ENCODE results near the gene PDCD4. TPM values are rescaled to one million over a fixed set of nuclear protein-coding genes. Genes with fewer than 3 reads are reported as not detected.

Gene PDCD4
- total RNA-seq, 1 donor = 53.9 TPM

DNA sequence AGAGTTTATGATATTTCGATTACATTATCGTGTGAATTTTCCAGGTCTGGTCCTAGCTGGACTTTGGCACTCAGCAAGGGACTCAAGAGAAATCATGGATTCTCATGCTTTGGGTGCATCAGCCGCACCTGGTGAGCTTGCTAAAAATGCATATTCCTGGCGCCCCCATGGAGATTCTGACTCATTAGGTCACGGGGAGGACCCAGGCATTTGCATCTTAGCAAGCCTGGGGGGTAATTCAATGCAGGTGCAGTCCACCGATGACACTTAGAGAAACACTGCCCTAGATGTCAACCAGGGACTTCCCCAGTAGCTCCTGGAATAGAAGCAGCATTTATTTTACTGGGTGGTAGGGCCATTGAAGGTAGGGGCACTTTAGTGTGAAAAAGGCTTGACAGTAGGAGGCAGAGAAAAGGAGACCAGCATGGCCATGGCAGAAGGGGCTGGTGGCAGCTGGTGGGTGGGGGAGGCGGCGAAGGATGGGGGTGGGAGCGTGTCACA is 29.9 kb upstream of the PDCD4 start:
- DNase-seq (ENCODE audit: low read depth in 2 of 3, low spot score in 2 of 3) = no peak

DNA sequence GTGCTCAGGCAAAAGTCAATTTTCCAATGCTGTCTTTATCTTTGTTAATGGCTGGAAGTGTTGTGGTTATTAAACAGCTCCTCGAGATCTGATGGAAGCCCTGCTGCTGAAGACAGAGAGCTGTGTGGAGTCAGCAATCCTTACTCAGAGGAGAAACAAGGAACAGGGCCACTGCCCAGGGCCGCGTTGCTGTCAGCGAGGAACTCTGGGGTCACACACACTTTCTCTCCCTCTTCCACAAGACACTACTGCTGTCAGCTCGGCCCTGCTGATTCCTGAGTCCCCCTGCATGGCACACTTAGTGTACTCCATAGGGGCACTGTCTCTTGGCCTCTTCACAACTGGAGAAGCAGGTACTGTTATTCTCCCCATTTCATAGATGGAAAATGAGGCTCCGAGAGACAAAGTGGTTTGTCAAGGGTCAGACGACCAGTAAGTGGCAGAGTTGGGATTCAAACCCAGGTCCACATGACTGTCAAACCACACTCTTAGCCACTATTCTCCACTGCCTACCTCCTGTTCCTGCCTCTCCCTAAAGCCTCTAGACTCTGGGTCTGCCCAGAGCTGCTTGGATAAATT is 29.3 kb upstream of the PDCD4 start:
- DNase-seq (ENCODE audit: low read depth in 2 of 3, low spot score in 2 of 3) = no peak

DNA sequence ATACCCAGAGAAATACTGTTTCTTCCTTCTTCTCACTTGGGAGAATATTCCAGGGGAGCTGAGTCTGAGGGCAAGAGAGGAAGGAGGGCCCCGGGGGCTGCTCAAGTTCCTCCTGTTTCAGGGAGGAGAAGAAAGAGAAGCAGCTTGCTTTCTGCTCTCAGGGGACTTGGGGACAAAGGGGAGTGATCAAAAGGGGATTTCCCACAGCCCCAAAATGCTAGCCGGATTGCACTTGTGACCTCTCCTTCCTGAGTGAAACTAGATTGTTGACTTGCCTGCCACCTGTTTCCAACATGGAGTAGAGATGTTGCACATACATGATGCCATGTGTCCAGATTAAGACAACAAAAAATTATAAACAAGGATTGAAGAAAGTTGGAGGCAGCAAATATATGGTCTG is 28.7 kb upstream of the PDCD4 start:
- peak in 2 of 3 donors; percentile 82 to 83 for DNase-seq (ENCODE audit: low read depth in 2 of 3, low spot score in 2 of 3)

DNA sequence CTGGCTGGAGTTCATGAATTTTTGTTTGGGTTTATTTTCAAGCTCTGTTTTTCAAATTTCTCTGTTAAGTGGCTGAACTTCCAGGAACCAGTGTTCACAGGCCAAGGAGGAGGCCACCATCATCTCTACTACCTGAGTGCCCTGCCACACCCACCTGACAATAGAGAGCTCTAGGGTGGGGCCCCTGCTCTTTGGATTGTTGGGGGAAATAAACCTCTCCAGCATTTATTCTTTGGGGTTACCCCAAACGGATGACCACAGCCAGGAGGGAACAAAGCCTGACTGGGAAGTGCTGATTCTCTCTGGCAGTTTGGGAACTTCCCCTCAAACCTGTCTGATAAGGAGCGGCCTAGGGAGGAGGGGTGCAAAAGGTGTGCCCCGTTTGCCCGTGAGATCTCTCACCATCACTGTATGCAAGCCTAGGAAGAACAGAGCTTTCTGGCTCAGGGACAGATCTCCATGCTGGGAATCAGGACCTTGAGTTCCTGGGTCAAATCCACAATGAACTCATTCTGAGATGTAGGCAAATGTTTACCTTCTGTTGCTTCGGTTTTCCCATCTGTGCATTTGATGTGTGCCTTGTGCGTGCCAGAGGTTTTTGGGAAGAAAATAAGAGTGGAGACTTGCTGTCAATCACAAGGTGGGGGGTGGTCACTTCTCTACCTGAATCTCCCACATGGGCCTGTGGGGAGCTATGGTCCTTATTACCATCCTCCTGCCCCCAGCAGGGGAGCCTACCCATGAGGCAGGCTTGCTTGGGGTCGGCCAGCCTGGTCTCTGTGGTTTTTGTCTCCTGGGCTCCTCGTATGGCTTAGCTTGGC is 27.7 kb upstream of the PDCD4 start:
- no peak for DNase-seq (ENCODE audit: low read depth in 2 of 3, low spot score in 2 of 3)

DNA sequence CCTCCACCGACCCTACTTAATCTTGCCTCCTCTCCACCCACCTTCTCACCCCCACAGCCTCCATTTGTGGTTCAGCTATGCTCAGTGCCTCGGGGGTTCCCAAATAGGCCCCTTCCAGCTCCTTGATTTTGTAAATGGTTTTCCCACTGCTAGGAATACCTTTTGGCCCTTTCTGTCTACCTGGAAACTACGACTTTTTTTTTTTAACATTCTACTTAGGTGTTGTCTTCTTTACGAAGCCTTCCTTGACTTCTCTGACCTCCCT is 27.2 kb upstream of the PDCD4 start:
- DNase-seq (ENCODE audit: low read depth in 2 of 3, low spot score in 2 of 3) = no peak

DNA sequence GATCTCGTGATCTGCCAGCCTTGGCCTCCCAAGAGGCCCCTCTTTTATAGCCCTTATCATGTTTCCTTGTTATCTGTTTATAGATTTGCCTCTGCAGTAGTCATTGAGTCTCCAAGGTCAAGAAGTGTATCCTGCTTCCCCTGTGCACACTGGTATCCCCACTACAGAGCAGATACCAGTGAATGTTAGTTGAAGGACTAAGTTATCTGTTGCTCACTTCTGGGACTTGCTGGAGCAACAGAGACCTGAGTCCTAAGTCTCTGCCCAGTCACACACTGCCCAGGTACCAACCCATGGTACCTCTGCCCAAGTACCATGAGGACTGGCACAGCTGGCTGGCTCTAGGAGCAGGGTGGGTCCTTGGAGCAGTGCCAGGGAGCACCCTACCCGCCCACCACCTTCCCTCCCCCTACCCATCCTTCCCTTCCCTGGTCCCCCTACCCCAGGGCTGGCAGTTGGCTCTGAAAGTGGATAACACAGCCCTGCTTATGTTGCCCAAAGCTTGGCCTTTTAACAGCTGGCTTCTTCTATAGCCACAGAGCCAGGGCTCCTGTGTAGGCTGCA is 26.5 kb upstream of the PDCD4 start:
- DNase-seq (ENCODE audit: low read depth in 2 of 3, low spot score in 2 of 3) = no peak

DNA sequence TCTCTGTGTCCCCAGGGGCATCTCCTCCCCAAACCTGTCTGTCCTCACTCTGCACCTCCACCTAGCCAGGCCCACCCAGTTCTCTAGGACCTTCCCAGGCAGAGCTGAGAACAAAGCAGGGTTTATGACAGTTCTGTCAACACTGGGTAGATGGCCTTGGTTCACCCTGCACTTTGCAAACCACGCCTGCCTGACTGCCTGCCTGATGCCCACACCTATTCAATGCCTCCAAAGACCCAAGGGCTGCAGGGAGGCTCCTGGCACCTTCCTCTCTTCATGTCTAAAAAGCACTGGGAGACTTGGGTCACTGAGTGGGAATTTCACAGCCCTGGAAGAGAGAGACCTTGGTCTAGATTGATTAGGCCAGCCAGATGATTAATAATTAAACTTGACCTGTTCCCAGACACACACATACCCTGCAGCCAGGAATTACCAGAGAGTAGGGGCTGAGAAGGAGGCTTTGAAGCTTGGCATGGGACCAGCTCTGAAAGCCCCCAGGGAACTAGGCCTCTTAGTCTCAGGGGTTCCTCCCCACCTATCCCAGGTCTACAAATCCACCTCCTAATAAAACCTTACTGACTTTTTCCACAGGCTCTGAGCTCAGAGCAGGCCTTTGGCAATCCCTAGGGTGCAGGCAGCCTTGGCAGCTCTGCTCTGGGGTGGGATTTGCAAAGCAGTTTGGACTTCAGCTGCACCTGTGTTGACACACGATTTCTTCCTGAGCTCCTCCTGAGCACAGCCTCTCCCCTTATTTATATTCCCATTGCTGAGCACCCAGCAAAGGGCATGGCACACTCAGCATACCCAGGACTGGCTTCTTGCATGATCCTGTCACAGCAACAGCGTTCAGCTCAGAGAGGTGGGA is 25.7 kb upstream of the PDCD4 start:
- DNase-seq (ENCODE audit: low read depth in 2 of 3, low spot score in 2 of 3) = no peak

DNA sequence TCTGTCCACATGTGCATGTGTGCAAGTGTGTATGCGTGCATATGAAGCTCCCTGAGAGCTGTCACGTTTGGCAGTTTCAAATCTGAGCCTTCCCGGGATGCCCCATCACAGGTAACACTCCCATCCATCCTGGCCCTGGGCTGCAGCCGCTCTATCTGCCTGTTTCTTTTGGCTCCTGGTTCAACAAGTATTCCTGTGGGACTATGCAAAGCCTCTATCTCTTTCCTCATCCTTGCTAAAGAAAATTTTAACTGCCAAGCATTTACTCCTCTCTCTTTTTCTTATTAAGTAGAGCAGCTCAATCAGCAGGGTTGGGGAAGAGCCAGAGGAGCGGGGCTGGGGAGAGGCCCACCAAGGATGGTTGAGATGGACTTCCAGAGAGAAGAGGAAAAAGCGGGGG is 24.4 kb upstream of the PDCD4 start:
- no peak for DNase-seq (ENCODE audit: low read depth in 2 of 3, low spot score in 2 of 3)

DNA sequence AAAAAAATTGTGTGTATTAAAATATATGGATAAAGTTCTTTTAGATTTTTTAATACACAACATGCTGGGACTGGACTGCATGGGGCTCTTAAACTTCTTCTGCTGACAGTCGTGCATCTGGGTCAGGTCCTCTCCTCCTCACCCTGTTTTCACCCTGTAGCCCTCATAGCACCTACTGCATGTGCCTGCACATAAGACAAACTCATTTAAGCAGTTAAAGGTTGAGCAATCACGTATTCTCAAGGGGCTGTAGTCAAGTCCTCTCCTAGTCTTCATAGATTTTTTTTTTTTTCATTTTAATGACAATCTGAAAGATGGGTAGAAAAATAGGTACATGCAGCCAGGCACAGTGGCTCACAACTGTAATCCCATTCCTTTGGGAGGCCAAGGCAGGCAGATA is 23.6 kb upstream of the PDCD4 start:
- DNase-seq (ENCODE audit: low read depth in 2 of 3, low spot score in 2 of 3) = no peak

DNA sequence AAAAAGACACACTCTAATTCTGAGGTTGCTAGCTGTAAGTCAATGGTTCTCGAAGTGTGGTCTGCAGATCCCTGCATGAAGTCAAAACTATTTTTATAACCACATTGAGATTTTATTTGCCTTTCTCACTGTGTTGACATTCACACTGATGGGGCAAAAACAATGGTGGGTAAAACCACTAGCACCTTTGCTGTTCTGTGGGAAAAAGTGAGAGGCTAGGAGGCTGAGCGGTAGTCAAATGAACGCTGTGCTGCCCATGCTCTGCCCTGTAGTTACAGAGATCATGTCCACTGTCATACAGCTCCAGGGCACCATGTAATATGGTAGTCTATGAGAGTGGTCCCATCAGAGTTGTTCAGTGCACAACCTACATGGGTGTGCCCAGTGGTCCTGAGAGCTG is 21.6 kb upstream of the PDCD4 start:
- DNase-seq (ENCODE audit: low read depth in 2 of 3, low spot score in 2 of 3) = no peak

DNA sequence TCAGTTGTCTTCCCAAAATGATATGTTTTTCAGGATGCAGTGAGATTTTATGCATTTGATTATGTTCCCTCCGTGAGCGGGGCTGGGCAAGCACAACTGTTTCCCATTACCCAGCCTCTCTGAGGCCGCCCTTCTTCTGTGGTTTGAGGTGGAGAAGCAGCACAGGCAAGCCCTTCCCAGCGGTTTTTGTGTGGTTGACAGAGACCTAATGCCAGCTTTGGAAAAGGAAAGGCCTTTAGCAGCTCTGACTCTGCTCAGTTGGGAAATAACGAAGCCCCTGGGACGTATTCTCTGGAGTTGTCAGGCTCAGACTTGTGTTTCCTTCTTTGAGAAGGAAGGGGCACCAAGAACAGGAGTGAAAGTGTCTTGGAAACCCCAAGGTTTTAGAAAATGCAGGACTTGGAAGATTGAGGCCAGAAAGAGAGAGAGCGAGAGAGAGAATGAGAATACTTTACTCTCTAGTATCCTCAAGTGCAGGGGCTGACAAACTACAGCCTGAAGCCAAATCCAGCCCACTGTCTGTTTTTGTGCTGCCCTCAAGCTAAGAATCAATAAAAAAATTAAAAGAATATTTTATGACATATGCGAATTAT is 20.6 kb upstream of the PDCD4 start:
- no peak for DNase-seq (ENCODE audit: low read depth in 2 of 3, low spot score in 2 of 3)

DNA sequence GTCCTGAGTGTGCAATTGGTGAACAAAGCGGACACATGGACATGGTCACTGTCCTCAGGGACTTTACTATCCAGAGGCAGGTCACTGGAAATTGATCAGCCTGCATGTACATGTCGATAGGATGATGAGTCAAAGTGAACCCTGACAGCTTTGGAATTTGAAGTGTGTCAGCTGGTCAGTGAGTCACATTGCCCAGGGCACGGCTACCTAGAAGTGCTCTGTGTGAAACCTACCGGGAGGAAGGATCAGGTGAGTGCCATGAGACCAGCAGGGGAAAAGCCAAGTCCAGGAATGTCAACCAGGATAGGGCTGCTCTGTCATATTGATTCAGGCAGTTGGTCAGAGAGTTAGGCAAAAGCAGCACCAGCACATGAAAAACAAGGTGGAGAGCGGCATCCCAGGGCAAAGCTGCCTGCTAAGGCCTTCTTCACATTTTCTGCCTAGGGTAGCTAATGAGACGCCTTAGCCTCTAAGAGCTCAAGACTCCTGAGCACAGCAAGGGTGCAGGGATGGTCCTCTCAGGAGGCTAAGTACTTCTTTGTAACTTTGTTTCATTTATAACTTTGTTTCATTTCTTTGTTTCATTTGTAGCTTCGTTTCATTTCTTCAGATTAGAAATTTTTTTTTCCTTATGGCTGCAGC is 19.4 kb upstream of the PDCD4 start:
- DNase-seq (ENCODE audit: low read depth in 2 of 3, low spot score in 2 of 3) = no peak

DNA sequence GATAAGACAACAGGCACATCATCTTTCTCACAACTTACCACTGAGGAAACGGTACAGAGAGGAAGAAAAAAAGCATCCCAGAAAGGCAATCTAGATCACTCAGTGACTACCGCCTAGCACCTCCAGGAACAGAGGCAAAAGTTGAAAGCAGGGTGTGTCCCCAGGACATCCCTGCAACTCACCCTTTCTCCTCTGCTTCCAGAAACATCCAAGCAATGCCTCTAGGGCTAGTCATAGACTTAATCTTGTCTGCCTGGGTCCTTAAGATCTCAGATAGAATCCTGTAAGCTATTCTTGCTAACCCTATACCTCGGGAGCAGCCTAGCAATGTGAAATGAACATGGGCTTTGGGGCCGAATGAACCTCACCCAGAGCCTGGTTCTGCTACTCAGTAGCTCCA is 18.8 kb upstream of the PDCD4 start:
- no peak for DNase-seq (ENCODE audit: low read depth in 2 of 3, low spot score in 2 of 3)

DNA sequence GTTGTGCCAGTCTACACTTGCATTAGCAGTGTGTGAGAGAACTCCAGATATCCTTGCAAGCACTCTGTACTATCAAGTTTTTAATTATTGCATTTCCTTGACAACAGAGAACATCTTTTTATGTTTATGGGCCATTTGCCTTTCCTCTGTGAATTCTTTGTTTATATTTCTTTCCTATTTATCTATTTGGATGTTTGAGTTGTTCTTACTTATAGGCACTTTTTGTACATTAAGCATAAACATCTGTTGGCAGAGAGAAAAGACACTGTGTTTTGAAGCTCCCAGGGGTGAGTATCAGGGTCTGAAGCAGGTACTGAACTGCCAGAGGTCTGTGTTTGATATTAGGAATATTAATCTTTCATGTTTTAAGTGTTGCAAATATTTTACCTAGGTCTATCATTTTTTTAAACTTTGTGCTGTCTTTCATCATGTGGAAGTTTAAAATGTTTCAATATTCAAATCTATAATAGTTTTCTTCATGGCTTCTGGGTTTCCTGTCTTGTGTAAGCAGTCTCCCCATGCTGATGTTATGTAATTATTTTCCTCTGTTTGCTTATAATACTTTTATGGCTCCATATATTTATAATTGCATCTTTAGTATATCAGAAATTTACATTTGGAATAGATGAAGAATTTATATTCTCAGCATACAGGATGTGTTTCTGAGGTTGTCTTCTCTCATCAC is 17.7 kb upstream of the PDCD4 start:
- no peak for DNase-seq (ENCODE audit: low read depth in 2 of 3, low spot score in 2 of 3)

DNA sequence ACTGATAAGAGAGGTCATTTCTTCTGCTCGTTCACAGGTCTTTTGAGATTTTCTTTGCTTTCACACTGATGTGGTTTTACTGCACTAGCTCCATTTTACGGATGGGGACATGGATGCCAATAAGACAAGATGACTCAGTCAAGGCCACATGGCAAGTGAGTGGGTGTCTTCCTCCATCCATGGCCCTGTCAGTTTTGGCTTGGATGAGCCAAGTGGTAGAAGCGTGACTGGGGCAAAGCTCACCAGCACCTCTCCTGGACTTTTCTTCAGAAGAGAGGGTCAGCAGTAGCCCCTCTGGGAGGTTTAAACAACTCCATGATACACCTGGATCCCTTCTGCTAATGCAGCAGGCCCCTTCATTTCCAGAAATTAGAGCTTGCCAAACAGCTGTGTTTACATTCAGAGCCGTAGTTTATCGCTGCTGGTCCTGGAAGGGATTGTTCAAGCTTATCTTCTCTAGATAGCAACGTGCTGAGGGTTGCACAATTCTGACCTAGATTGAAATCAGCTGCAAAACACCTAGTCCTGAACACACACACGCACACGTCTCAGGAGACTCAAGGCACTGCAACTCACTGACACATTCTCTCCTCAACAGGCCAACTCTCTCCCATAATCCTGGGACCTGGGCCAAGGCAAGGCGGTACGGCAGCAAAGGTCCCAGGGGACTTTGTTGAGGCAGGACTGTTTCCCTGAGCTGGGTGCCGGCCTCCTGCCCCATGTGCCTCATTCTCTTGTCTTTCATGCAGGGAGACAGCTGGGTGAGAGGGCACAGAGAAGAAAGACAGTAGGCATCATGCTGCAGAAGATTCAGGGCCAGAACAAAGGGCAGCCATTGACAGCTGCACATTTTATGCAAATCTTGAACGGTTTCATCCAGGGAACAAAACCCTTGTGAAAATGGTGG is 14.2 kb upstream of the PDCD4 start:
- DNase-seq (ENCODE audit: low read depth in 2 of 3, low spot score in 2 of 3) = no peak

DNA sequence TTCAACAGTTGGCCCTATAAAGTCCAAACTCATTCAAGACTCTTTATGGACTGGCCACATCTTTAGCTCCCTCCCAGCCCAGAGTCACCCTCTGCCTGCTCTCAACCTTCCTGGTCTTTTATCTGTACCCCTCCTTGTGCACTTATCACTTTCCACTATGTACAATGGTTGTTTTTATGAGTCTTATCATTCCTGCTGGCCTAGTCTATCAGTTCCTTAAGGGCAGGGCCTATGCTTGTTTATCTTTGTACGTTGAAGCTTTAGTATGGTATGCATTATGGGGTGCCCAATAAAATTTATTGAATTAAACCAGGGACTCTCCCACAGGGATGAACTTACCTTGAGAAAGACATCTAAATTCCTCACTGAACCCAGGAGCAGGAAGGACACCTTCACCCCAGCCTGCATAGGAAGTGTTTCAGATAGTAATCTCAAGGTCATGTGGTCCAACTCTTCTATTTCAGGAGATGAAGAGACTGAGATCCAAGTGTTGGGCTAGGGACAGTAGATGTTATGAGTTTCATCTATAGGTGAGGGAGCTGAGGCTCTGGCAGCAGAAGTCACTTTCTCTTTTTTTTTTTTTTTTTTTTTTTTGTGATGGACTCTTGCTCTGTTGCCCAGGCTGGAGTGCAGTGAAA is 13.3 kb upstream of the PDCD4 start:
- DNase-seq (ENCODE audit: low read depth in 2 of 3, low spot score in 2 of 3) = no peak

DNA sequence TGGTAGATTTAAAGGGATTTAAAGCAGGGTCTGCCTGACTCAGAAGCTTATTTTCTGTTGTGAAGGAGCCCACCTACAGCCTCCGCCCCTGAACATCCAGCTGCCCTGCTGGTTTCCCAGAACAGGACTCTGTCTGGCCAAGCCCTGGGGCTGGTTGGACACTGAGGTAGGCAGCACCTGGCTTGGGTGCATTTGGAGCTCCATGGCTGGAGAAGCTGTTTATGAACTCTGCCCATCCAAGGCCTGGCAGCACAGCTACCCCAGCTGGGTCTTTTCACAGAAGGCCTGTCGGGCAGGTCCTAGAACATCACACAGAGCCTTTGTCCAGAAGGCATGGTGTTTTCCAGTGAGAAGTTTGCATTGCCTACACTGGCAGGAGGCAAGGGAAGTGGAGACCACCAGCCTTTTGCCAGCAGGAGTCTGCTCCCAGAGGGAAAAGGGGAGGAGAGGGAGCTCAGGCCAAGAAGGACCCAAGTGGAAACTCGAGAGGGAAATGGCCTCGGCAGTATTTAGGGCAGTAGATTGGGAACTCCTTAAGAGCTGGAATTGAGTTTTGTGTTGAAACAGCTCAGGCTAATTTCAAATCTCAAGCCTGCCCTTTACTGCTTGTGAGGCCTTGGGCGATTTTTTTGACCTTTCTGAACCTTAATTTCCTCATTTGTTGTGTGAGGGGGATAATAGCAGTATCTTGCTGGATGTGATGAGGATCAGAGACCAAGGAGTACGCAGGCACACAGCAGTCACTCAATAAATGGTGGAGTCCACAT is 12.3 kb upstream of the PDCD4 start:
- no peak for DNase-seq (ENCODE audit: low read depth in 2 of 3, low spot score in 2 of 3)

DNA sequence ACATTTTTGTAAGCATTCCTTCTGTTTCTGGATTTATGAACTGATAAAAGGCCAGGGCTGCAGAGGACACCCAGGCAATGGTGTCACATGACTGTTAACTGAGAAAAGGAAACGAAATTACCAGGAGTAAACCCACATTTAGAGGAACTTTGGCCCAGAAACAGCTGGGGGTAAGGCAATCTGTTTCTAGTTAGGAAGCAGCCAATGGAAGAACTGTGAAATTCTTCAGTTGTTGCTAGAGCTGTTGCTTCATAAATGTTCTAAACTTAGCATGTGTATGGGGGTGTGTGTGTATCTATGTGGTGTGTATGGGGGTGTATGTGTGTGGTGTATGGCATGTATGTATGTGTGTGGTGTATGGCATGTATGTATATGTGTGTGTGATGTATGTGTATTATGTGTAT is 11.8 kb upstream of the PDCD4 start:
- DNase-seq (ENCODE audit: low read depth in 2 of 3, low spot score in 2 of 3) = peak in 1 of 3 donors; percentile 41
